COLO829 (cell line): ENCODE results near the gene SAPCD2.

Experiments used
- DNase-seq: peaks from one replicate; pipeline ENCODE4 v3.0.0; 2012; ENCODE audit warnings: low spot score

The SAPCD2 gene

DNA sequence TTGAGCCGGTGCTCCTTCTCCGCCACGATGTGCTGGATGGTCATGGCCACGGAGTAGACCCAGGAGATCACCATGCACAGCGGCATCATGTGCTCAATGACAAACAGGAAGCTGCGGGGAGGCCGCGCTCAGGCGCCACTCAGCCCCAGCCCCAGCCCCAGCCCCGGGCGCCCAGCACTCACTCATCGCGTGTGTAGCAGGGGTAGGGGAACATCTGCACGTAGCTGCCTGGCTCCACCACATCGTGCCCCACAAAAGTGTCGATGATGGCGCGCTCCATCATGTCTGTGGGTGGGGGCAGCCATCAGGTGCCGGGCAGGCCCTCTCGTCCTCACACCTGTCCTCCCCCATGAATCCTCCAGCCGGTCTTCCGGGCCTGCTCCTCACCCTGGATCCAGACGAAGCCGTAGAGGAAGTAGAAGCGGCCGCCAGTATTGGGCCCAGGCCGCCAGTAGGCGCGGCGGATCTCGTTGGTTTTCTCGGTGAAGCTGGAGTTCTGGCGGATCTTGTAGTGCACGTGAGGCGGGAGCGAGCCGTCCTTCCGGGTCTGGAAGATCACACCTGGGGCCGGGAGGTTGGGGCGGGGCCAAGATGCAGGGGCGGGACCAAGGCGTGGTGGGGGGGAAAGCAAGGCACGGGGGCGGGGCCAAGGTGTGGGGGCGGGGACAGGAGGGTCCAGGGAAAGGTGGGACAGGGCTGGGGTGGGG is 52.4 kb downstream of the SAPCD2 start:
- DNase-seq, result no peak

DNA sequence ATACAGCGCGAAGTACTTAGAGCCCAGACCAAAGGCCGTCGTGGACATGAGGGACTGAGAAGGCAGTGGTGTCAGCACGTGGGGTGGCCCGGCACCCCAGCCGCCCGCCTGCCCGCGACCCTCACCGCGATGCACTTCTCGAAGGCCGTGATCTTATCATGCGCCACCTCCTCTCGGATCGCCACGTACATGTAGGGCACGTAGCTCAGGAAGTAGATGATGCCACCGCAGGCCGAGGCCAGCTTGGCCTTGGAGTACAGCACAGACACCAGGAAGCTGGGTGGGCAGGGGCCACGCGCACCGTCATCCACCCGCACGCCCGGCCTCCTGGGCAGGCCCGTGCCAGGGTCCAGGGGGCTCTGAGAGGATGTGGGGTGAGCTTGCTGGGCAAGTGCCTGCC is 53.3 kb downstream of the SAPCD2 start:
- no peak for DNase-seq

DNA sequence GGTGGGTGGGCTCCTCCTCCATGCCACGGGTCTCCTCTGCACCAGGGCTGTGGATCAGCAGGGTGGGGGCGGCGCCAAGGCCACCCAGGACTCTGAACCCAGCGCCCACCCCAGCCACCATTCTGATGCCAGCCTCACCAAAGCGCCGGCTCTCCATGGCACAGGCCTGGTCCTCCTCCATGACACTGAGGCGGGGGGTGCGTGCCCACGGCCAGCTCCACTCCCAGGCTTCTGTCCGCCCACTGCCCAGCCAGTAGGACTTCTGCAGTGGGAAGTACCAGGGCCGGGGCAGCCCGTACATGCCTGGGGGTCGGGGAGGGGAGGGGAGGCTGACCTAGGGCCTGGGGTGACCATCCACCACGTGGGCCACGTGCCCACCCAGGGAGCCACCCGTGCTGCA is 53.9 kb downstream of the SAPCD2 start:
- DNase-seq, result no peak

DNA sequence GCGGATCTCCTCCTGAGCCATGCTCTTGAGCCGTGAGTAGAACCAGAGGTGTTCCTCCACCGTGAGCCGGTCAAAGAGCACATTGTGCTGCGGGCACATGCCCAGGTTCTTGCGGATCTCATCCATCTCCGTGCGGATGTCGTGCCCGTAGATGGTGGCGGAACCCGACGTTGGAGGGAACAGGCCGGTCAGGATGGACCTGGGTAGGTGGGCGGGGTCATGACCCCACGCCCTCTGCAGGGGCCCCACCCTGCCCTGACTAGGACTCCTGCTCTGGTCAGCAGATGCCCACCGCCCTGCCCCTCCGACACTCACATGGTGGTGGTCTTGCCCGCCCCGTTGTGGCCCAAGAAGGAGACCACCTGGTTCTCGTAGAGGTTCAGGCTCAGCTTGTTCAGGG is 54.4 kb downstream of the SAPCD2 start:
- DNase-seq, result no peak

DNA sequence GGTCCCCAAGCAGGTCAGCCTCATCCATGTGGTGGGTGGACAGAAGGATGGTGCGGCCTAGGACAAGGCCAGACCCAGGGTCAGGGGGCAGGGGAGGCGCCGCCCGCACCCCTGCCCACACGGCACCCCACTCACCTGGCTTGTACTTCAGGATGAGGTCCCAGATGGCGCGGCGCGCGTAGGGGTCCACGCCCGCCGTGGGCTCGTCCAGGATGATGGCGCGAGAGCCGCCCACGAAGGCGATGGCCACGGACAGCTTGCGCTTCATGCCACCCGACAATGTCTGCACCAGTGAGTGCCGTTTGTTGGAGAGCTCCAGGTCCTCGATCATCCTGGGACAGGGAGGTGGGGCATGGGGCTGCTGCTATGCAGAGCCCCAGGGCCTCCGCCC is 54.8 kb downstream of the SAPCD2 start:
- DNase-seq, result no peak

DNA sequence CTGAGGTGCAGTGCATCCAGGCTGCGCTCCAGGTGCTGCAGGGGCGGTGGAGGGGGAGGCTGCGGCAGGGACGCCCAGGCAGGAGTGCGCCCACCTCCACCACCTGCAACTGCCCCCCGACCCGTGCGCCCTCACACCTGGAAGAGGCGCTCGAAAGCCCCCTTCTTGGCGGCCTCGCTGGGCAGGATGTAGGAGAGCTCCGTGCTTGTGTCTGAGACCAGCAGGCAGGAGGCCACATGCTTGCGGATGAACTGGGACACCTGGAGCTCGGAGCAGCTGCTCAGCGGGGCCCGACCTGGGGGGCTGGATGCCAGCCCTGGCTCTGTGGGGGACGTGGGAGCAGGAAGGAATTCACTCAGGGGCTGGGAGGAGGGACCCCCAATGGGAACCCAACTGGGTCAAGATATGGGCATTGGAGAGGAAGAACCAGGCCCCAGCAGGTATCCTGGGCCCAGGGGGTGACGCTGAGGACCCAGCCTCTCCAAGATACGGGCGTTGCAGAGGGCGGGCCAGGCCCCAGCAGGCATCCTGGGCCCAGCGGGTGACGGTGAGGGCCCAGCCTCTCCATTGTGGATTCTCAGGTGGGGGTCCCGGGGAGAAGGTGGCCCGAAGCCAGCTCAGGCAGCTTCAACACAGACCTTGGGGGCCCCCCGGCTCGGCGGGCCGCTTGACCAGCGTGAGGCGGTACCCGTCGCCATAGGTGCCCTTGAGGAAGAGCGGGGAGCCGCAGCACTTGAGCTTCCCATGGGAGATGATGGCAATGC is 55.4 kb downstream of the SAPCD2 start:
- DNase-seq, result no peak

DNA sequence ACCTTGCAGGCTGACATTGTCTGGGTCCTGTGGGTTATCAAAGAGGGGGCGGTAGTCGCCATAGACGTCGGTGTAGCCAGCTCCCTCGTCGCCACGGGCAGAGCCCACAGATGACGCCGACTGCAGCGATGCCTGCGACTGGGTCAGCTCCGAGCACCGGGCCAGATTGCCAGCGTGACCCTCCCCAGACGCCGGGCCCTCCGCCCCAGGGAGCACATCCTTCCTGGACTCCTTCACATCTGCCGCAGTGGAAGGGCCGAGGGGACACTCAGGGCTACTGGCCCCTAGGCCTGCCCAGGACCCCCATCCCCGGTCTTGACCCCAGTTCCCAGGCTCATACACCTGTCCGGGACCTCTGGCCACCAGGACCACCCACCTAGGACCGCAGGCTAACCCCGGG is 56.2 kb downstream of the SAPCD2 start:
- DNase-seq, result no peak

DNA sequence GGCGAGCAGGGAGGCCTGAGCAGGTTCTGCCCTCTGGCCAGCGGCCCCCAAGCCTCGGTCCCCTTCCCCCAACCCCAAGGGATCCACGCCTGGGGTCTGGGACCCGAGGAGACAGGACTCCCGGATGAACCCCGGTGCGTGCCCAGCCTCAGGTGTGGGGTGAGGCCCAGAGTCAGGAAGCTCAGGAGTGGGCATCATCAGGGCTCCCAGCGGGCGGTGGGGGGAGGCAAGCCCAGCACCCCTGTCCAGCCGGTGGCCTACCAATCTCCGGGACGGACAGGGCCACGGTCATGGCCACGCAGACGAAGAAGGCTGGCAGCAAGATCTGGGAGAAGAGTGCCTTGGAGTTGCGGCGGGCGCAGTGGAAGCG is 56.8 kb downstream of the SAPCD2 start:
- no peak for DNase-seq

DNA sequence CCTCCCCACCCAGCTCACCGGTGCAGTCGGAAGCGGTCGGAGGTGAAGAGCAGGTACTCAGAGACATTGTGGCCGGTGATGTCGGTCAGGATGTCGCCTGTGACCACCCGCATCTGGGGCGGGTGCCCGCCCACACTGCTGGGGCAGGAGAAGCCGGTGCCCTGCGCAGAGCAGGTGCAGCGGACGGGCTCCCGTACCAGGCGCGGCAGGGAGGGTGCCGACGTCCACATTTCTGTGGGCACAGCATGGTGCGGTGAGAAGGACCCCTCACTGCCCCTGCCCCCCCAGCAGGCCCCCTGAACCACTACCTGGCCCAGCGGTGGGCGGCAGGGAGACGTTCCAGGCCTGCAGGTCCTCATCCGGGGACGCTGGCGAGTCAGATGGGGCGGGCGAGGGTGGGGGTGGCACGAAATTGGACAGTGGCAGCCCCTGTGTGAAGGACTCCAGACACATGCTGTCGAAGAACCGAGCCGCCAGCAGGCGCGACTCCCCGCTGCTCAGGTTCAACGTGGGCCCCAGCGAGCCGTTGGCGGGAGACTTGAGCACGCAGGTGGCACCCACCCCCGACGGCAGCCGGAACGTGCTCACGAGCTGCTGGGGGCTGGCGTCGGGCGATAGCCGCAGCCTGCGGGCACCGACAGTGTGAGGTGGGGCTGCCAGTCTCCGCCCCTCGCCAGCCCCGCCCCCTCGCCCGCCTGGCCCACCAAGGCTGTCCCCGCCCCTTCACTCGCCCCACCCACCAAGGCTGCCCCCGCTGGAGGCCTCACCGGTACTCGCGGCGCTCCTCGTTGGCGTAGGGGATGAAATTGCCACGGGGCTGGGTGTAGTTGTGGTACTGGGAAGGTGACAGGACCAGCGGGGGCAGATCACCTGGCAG is 57.4 kb downstream of the SAPCD2 start:
- no peak for DNase-seq
